ENCODE results near the gene CSGALNACT2.

Gene CSGALNACT2

GRCh38 chr10:43204042-43204942, 66.0 kb downstream of the CSGALNACT2 start:
- DNase-seq: no peak

- peak; percentile 48 for DNase-seq
These were observed 66.9 kb downstream of the CSGALNACT2 start for GRCh38 chr10:43204943-43205671.

GRCh38 chr10:43205681-43206390, 67.6 kb downstream of the CSGALNACT2 start:
- no peak for DNase-seq

GRCh38 chr10:43206391-43207235, 68.4 kb downstream of the CSGALNACT2 start:
- no peak for DNase-seq

- DNase-seq: no peak
These were observed 70.2 kb downstream of the CSGALNACT2 start for GRCh38 chr10:43208147-43209073.

GRCh38 chr10:43209074-43209455, 70.8 kb downstream of the CSGALNACT2 start:
- no peak for DNase-seq

- no peak for DNase-seq
These were observed 71.5 kb downstream of the CSGALNACT2 start for GRCh38 chr10:43209651-43210141.

GRCh38 chr10:43210556-43210955, 72.3 kb downstream of the CSGALNACT2 start:
- DNase-seq: no peak

GRCh38 chr10:43211030-43211429, 72.8 kb downstream of the CSGALNACT2 start:
- no peak for DNase-seq

GRCh38 chr10:43211431-43212042, 73.3 kb downstream of the CSGALNACT2 start:
- DNase-seq: no peak

GRCh38 chr10:43212043-43212721, 73.9 kb downstream of the CSGALNACT2 start:
- DNase-seq: no peak

GRCh38 chr10:43214071-43214955, 76.1 kb downstream of the CSGALNACT2 start:
- DNase-seq: no peak

- no peak for DNase-seq
These were observed 76.8 kb downstream of the CSGALNACT2 start for GRCh38 chr10:43214956-43215561.

GRCh38 chr10:43215758-43216455, 77.7 kb downstream of the CSGALNACT2 start:
- no peak for DNase-seq

- DNase-seq: no peak
These were observed 78.8 kb downstream of the CSGALNACT2 start for GRCh38 chr10:43216931-43217562.

- DNase-seq: no peak
These were observed 79.4 kb downstream of the CSGALNACT2 start for GRCh38 chr10:43217563-43218205.
